ENCODE results near the gene LYPD3. TPM values are rescaled to one million over a fixed set of nuclear protein-coding genes. Genes with fewer than 3 reads are reported as not detected.

LYPD3 gene
- total and polyA plus RNA-seq, 2 donors (not counting 3 experiments of a cell fraction or from before 2014, with no cell fraction given): 0.52 TPM; not detected in 1

DNA sequence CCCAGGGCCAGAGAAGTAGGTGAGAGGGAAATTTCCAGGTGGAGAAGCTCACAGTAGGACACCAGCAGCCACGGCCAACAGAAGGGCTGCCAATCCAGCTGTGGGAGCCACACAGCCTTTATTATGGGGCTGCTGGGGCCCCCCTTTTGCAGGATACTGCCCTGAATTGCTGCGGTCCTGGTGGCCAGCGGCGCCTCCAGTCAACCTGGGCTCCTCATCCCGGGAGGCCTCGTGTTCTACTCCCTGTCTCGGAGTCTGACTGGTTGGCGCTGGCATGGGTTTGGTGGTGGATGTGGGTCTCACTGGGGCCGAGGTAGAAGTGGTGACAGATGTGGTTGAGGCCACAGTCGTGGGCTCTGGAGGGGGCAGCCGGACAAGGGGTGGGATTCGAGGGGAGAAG is 4.1 kb downstream of the LYPD3 start:
- POLR2A ChIA-PET: no interaction called here
- intact Hi-C loops (cut with micrococcal nuclease) (loop anchor here (5.0 kb wide), 1 partner anchor 66 kb away; the partner anchor contains the start of gene ETHE1), dilution Hi-C loops (cut with MboI; ENCODE audit: extremely low pct_ligation_motif_present, low sequenced_read_pairs) (no loop called here)
- no peak for FAIRE-seq
- H3K27ac ChIP-seq (ENCODE audit: insufficient read depth, low read depth, low read length): no peak overlapping the region
- no peak overlapping the region for H3K9ac ChIP-seq (replicated peaks; ENCODE audit: extremely low read depth, insufficient read depth, low read length)
- CTCF ChIA-PET: interaction anchor here (0.7 to 3.1 kb wide), 5 partner anchors 14 to 65 kb away, joined by 3 to 29 read pairs (median 5); partner anchors contain the start of gene PHLDB3
- H3K79me2 ChIP-seq (ENCODE audit: control insufficient read depth, insufficient read depth, low read length): no peaks in the 10 kb centered on the region
- no peaks in the 10 kb centered on the region for H3K4me1 ChIP-seq (ENCODE audit: control insufficient read depth, extremely low read depth, insufficient read depth, low read length)
- no peaks in the 10 kb centered on the region for H3K9me1 ChIP-seq (replicated peaks; ENCODE audit: control insufficient read depth, extremely low read depth, insufficient read depth, low read length)
- H4K20me1 ChIP-seq (replicated peaks; ENCODE audit: control insufficient read depth, extremely low read depth, insufficient read depth, low read length): no peaks in the 10 kb centered on the region
- no peaks in the 10 kb centered on the region for H3K36me3 ChIP-seq (ENCODE audit: control insufficient read depth in 2 of 2, extremely low read depth in 1 of 2, insufficient read depth in 2 of 2, low read length in 2 of 2)
- H3K27me3 ChIP-seq (ENCODE audit: control insufficient read depth in 2 of 2, insufficient read depth in 2 of 2, low read length in 2 of 2): no peaks in the 10 kb centered on the region
- TF ChIP-seq MYC (IDR thresholded peaks at IDR 0.05; ENCODE audit: low read depth, low read length): no peak
- TF ChIP-seq EZH2 (IDR thresholded peaks at IDR 0.05; ENCODE audit: borderline replicate concordance, low read depth, low read length, severe bottlenecking): no peak
- no peak for TF ChIP-seq JUN (IDR thresholded peaks at IDR 0.05; ENCODE audit: borderline replicate concordance, insufficient read depth, insufficient read length, low read depth)
- TF ChIP-seq, protein P1, sequence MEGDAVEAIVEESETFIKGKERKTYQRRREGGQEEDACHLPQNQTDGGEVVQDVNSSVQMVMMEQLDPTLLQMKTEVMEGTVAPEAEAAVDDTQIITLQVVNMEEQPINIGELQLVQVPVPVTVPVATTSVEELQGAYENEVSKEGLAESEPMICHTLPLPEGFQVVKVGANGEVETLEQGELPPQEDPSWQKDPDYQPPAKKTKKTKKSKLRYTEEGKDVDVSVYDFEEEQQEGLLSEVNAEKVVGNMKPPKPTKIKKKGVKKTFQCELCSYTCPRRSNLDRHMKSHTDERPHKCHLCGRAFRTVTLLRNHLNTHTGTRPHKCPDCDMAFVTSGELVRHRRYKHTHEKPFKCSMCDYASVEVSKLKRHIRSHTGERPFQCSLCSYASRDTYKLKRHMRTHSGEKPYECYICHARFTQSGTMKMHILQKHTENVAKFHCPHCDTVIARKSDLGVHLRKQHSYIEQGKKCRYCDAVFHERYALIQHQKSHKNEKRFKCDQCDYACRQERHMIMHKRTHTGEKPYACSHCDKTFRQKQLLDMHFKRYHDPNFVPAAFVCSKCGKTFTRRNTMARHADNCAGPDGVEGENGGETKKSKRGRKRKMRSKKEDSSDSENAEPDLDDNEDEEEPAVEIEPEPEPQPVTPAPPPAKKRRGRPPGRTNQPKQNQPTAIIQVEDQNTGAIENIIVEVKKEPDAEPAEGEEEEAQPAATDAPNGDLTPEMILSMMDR (IDR thresholded peaks at IDR 0.05; ENCODE audit: extremely low read depth in 1 of 2, insufficient read depth in 1 of 2, low read depth in 1 of 2, low read length in 2 of 2): no peak
- no peak overlapping the region for H2AFZ ChIP-seq (ENCODE audit: low read depth, low read length)
- H3K4me2 ChIP-seq (ENCODE audit: insufficient read depth, low read length): no peak overlapping the region
- no TSS peak for BruUV-seq (replicated peaks)
- H3K4me3 ChIP-seq (replicated peaks in 1 of 3; ENCODE audit: insufficient read depth in 1 of 3, low read depth in 1 of 3, low read length in 3 of 3): no peak overlapping the region
- no peak for DNase-seq (ENCODE audit: low read depth, low spot score)
- no peaks in the 10 kb centered on the region for H3K9me3 ChIP-seq (replicated peaks; ENCODE audit: control insufficient read depth, insufficient read depth, low read length)

DNA sequence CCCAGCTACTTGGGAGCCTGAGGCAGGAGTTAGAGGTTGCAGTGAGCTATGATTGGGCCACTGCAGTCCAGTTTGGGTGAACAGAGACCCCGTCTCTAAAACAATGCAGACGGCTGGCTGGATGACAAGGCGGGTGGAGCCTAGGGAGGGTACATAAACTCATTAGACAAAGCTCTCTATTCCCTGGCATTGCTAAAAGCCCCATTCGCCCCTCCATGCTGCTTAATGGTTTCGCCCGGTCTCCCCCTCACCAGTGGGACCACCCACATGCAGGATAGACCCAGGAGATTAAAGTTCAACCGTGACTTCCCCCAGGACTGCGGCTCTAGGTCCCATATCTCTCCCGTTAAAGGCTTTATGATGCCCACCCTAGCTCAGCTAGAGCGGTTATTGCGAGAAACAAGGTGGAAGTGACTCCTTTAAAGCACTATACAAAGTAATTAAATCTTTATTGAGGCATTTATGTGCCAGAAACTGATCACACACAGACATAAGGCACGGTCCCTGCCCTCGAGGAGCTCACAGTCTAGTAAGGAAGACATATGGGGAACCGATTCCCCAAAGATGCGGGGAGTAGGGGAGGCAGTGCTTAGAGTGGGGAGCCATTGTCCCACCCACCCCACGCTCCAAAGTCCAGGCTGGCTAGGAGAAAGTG is 4.9 kb downstream of the LYPD3 start:
- FAIRE-seq: no peak
- DNase-seq (ENCODE audit: low read depth, low spot score): no peak
- H3K4me2 ChIP-seq (ENCODE audit: insufficient read depth, low read length): no peak overlapping the region
- CTCF ChIA-PET: interaction anchor here (0.7 to 3.1 kb wide), 5 partner anchors 13 to 66 kb away, joined by 3 to 29 read pairs (median 5); partner anchors contain the start of gene PHLDB3
- H3K4me1 ChIP-seq (ENCODE audit: control insufficient read depth, extremely low read depth, insufficient read depth, low read length): no peaks in the 10 kb centered on the region
- H4K20me1 ChIP-seq (replicated peaks; ENCODE audit: control insufficient read depth, extremely low read depth, insufficient read depth, low read length): no peaks in the 10 kb centered on the region
- intact Hi-C loops (cut with micrococcal nuclease): loop anchor here (5.0 kb wide), 1 partner anchor 67 kb away; the partner anchor contains the start of gene ETHE1
- H2AFZ ChIP-seq (ENCODE audit: low read depth, low read length): no peak overlapping the region
- no peaks in the 10 kb centered on the region for H3K9me1 ChIP-seq (replicated peaks; ENCODE audit: control insufficient read depth, extremely low read depth, insufficient read depth, low read length)
- TF ChIP-seq EZH2 (IDR thresholded peaks at IDR 0.05; ENCODE audit: borderline replicate concordance, low read depth, low read length, severe bottlenecking) (no peak), FOS (IDR thresholded peaks at IDR 0.05; ENCODE audit: borderline replicate concordance, insufficient read depth, low read length) (no peak), GATA2 (IDR thresholded peaks at IDR 0.05; ENCODE audit: insufficient read depth, insufficient read length, low read depth, low read length) (no peak), POLR2A (IDR thresholded peaks at IDR 0.05; ENCODE audit: low read depth, low read length) (no peak), POLR2AphosphoS5 (IDR thresholded peaks at IDR 0.05; ENCODE audit: insufficient read depth, low read depth, low read length) (no peak), JUN (IDR thresholded peaks at IDR 0.05; ENCODE audit: borderline replicate concordance, insufficient read depth, insufficient read length, low read depth) (no peak), MYC (IDR thresholded peaks at IDR 0.05; ENCODE audit: low read depth, low read length) (no peak)
- TF ChIP-seq, protein P1 (IDR thresholded peaks at IDR 0.05; ENCODE audit: extremely low read depth in 1 of 2, insufficient read depth in 1 of 2, low read depth in 1 of 2, low read length in 2 of 2): no peak
- TF ChIP-seq, protein P2, sequence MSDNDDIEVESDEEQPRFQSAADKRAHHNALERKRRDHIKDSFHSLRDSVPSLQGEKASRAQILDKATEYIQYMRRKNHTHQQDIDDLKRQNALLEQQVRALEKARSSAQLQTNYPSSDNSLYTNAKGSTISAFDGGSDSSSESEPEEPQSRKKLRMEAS (IDR thresholded peaks at IDR 0.05; ENCODE audit: insufficient read depth, insufficient read length): no peak
- no TSS peak for BruUV-seq (replicated peaks)
- H3K27me3 ChIP-seq (ENCODE audit: control insufficient read depth in 2 of 2, insufficient read depth in 2 of 2, low read length in 2 of 2): no peaks in the 10 kb centered on the region
- dilution Hi-C loops (cut with MboI; ENCODE audit: extremely low pct_ligation_motif_present, low sequenced_read_pairs): no loop called here
- H3K9me3 ChIP-seq (replicated peaks; ENCODE audit: control insufficient read depth, insufficient read depth, low read length): no peaks in the 10 kb centered on the region
- no peak overlapping the region for H3K9ac ChIP-seq (replicated peaks; ENCODE audit: extremely low read depth, insufficient read depth, low read length)
- no peaks in the 10 kb centered on the region for H3K79me2 ChIP-seq (ENCODE audit: control insufficient read depth, insufficient read depth, low read length)
- no peak overlapping the region for H3K4me3 ChIP-seq (replicated peaks in 1 of 3; ENCODE audit: insufficient read depth in 1 of 3, low read depth in 1 of 3, low read length in 3 of 3)
- H3K27ac ChIP-seq (ENCODE audit: insufficient read depth, low read depth, low read length): no peak overlapping the region
- H3K36me3 ChIP-seq (ENCODE audit: control insufficient read depth in 2 of 2, extremely low read depth in 1 of 2, insufficient read depth in 2 of 2, low read length in 2 of 2): no peaks in the 10 kb centered on the region
- POLR2A ChIA-PET: no interaction called here

All from endothelial cell of umbilical vein (primary cell).